IMR-90 (cell line): Measurements from ENCODE around the gene NACC1. TPM values are rescaled to one million over a fixed set of nuclear protein-coding genes. Genes with fewer than 3 reads are reported as not detected.

Experiments used
- ATAC-seq: fragments of 200-7000 bp; cut with Tn5 transposase; 2 replicates; pipeline ENCODE4 v1.9.1; 2020; ENCODE audit warnings: low read depth, mild to moderate bottlenecking, moderate library complexity
- BruUV-seq: library from RNA; stranded (reverse); fragments of 400-500 nt; replicated peaks from 2 replicates; lab custom pipeline; 2021; lab: Mats Ljungman, UMichigan
- CTCF ChIA-PET: fragments of 300-600 bp; formaldehyde crosslinking; extraction: SDS; loops from one replicate; lab custom pipeline; 2021; ENCODE audit warnings: antibody characterized with exemption; lab: Yijun Ruan, JAX
- POLR2A ChIA-PET: fragments of 300-600 bp; sonication (Branson Sonifier 250); formaldehyde crosslinking; loops from one replicate; lab custom pipeline; 2022; ENCODE audit warnings: antibody characterized with exemption; ENCODE audit not compliant: unreplicated experiment; lab: Charles Lee
- DNase-seq: peaks from one replicate; pipeline ENCODE4 v3.0.0; 2013
- H2AFZ ChIP-seq: replicated peaks from 2 replicates; pipeline ENCODE3; 2013; ENCODE audit warnings: low read length, mild to moderate bottlenecking; ENCODE audit not compliant: poor library complexity
- H2AK5ac ChIP-seq: 2 replicates; pipeline ENCODE4 v1.6.1; 2013; ENCODE audit warnings: low read depth, low read length, inconsistent platforms
- H2AK9ac ChIP-seq: replicated peaks from 2 replicates; pipeline ENCODE3; 2013; ENCODE audit warnings: mild to moderate bottlenecking, low read depth, low read length, moderate library complexity; ENCODE audit not compliant: poor library complexity
- H2BK120ac ChIP-seq: 2 replicates; pipeline ENCODE4 v1.6.1; 2013; ENCODE audit warnings: low read depth, low read length, inconsistent platforms
- H2BK15ac ChIP-seq: 3 replicates; pipeline ENCODE4 v1.6.1; 2013; ENCODE audit warnings: low read depth, low read length, inconsistent platforms
- H2BK20ac ChIP-seq: 2 replicates; pipeline ENCODE4 v1.6.1; 2013; ENCODE audit warnings: low read depth, mild to moderate bottlenecking, inconsistent platforms, low read length, moderate library complexity
- H2BK5ac ChIP-seq: 2 replicates; pipeline ENCODE4 v1.6.1; 2013; ENCODE audit warnings: mild to moderate bottlenecking, low read depth, low read length, inconsistent platforms; ENCODE audit not compliant: poor library complexity, severe bottlenecking
- H3K14ac ChIP-seq: replicated peaks from 2 replicates; pipeline ENCODE4 v1.6.1; 2013; ENCODE audit warnings: low read depth, low read length, inconsistent platforms
- H3K18ac ChIP-seq: 2 replicates; pipeline ENCODE4 v1.6.1; 2013; ENCODE audit warnings: low read depth, low read length, control low read depth
- H3K23ac ChIP-seq: 2 replicates; pipeline ENCODE4 v1.6.1; 2013; ENCODE audit warnings: low read depth, low read length, inconsistent platforms
- H3K27ac ChIP-seq: 2 replicates; pipeline ENCODE4 v1.5.1; 2013; ENCODE audit warnings: mild to moderate bottlenecking, control low read depth, low read length; ENCODE audit not compliant: insufficient read depth
- H3K27me3 ChIP-seq: 2 replicates; pipeline ENCODE4 v1.6.1; 2013; ENCODE audit warnings: low read length; ENCODE audit not compliant: control insufficient read depth, insufficient read depth
- H3K36me3 ChIP-seq: 2 replicates; pipeline ENCODE4 v1.6.1; 2013; ENCODE audit warnings: low read length, mixed read lengths; ENCODE audit not compliant: control insufficient read depth, insufficient read depth
- H3K4ac ChIP-seq: 2 replicates; pipeline ENCODE4 v1.6.1; 2013; ENCODE audit warnings: low read depth, low read length, inconsistent platforms
- H3K4me1 ChIP-seq: 2 replicates; pipeline ENCODE4 v1.6.1; 2013; ENCODE audit warnings: low read length, mixed read lengths; ENCODE audit not compliant: control insufficient read depth, insufficient read depth
- H3K4me2 ChIP-seq: 2 replicates; pipeline ENCODE4 v1.6.1; 2013; ENCODE audit warnings: low read depth, mild to moderate bottlenecking, control low read depth, low read length, moderate library complexity
- H3K4me3 ChIP-seq: 2 replicates; pipeline ENCODE4 v1.5.1; 2013; ENCODE audit warnings: low read depth, mild to moderate bottlenecking, control low read depth, low read length, moderate library complexity; ENCODE audit not compliant: insufficient read depth
- H3K56ac ChIP-seq: 2 replicates; pipeline ENCODE4 v1.6.1; 2013; ENCODE audit warnings: low read length, inconsistent platforms; ENCODE audit not compliant: insufficient read depth; ENCODE audit errors: extremely low read depth
- H3K79me1 ChIP-seq, 2 experiments: 2 replicates each; pipeline ENCODE4 v1.6.1; 2013; ENCODE audit warnings: low read length in 2 of 2, inconsistent platforms in 1 of 2, low read depth in 1 of 2
- H3K9ac ChIP-seq: 2 replicates; pipeline ENCODE4 v1.6.1; 2013; ENCODE audit warnings: low read depth, low read length, control low read depth
- H3K9me1 ChIP-seq: 2 replicates; pipeline ENCODE4 v1.6.1; 2013; ENCODE audit warnings: low read length, inconsistent platforms; ENCODE audit not compliant: insufficient read depth
- H3K9me3 ChIP-seq: 2 replicates; pipeline ENCODE4 v1.6.1; 2013; ENCODE audit warnings: low read length; ENCODE audit not compliant: control insufficient read depth, insufficient read depth
- H4K20me1 ChIP-seq: 2 replicates; pipeline ENCODE4 v1.6.1; 2013; ENCODE audit warnings: low read length, inconsistent platforms; ENCODE audit not compliant: insufficient read depth
- H4K5ac ChIP-seq: 2 replicates; pipeline ENCODE4 v1.6.1; 2013; ENCODE audit warnings: mild to moderate bottlenecking, low read depth, low read length, control low read depth
- H4K8ac ChIP-seq, 2 experiments: 2 replicates each; pipeline ENCODE4 v1.6.1; 2013; ENCODE audit warnings: low read depth in 2 of 2, low read length in 2 of 2, control low read depth in 1 of 2, inconsistent platforms in 1 of 2
- H4K91ac ChIP-seq: 2 replicates; pipeline ENCODE4 v1.6.1; 2013; ENCODE audit warnings: low read depth, low read length, inconsistent platforms; ENCODE audit not compliant: insufficient read depth
- BHLHE40 ChIP-seq: fragments of 150-350 bp; IDR thresholded peaks from 2 replicates; pipeline ENCODE4 v1.6.1; 2016; ENCODE audit warnings: mild to moderate bottlenecking, low read depth, low read length
- CEBPB ChIP-seq: IDR thresholded peaks from 2 replicates; pipeline ENCODE4 v1.6.1; 2012; ENCODE audit warnings: low read depth, low read length, improper control_type of control experiment
- CHD1 ChIP-seq: IDR thresholded peaks from 2 replicates; pipeline ENCODE4 v1.6.1; 2012; ENCODE audit warnings: low read depth, low read length, improper control_type of control experiment
- FOS ChIP-seq: fragments of 150-350 bp; IDR thresholded peaks from 2 replicates; pipeline ENCODE4 v1.6.1; 2016; ENCODE audit warnings: low read depth, low read length
- MAFK ChIP-seq: IDR thresholded peaks from 2 replicates; pipeline ENCODE4 v1.6.1; 2012; ENCODE audit warnings: low read depth, low read length, improper control_type of control experiment
- MXI1 ChIP-seq: IDR thresholded peaks from 2 replicates; pipeline ENCODE4 v1.6.1; 2012; ENCODE audit warnings: low read depth, mild to moderate bottlenecking, low read length, moderate library complexity, borderline replicate concordance
- POLR2A ChIP-seq: IDR thresholded peaks from 2 replicates; pipeline ENCODE4 v1.6.1; 2012; ENCODE audit warnings: mild to moderate bottlenecking, low read depth, low read length
- RAD21 ChIP-seq: IDR thresholded peaks from 2 replicates; pipeline ENCODE4 v1.6.1; 2012; ENCODE audit warnings: low read length, improper control_type of control experiment
- RFX5 ChIP-seq: IDR thresholded peaks from 2 replicates; pipeline ENCODE4 v1.8.0; 2012; ENCODE audit warnings: low read depth, mild to moderate bottlenecking, low read length, moderate library complexity
- SMC3 ChIP-seq: fragments of 150-350 bp; IDR thresholded peaks from 2 replicates; pipeline ENCODE4 v1.6.1; 2016; ENCODE audit warnings: low read depth, mild to moderate bottlenecking, antibody characterized with exemption, low read length, moderate library complexity
- WGBS, 2 experiments: methylation state at CpG; one replicate each; pipeline versions ENCODE4 v1.1.5 to v1.1.7; 2013; ENCODE audit warnings: missing lambda C conversion rate in 2 of 2; ENCODE audit not compliant: insufficient read length in 1 of 2; ENCODE audit errors: extremely low coverage in 2 of 2; 5-methylcytosine and 5-hydroxymethylcytosine counted together
- dilution Hi-C: fragments of 300-500 bp; cut with HindIII; formaldehyde crosslinking; loops from one replicate; pipeline ENCODE4 v1.14.3; 2018; ENCODE audit warnings: low sequenced_read_pairs; ENCODE audit not compliant: unreplicated experiment
- in situ Hi-C: fragments of 300-500 bp; cut with MboI; formaldehyde crosslinking; loops from 3 replicates; pipeline ENCODE4 v1.14.3; 2019; ENCODE audit warnings: low sequenced_read_pairs, inconsistent platforms, mixed read lengths
- intact Hi-C: fragments of 100-400 bp; cut with micrococcal nuclease; formaldehyde crosslinking; loops from 2 replicates; pipeline ENCODE4 v1.10.0; 2022
- polyA plus RNA-seq, 3 experiments: library from polyadenylated mRNA; depleted of rRNA; stranded (reverse); fragments of >200 nt; gene quantifications; 2 replicates each; pipeline ENCODE4 v1.2.3, GENCODE V29; 2012; ENCODE audit warnings: low replicate concordance in 1 of 3
- total RNA-seq: library from RNA; depleted of rRNA; stranded (reverse); fragments of >200 nt; gene quantifications from 2 replicates; pipeline ENCODE4 v1.2.3, GENCODE V29; 2012
- TF ChIP-seq, protein P1 (sequence below): conservative IDR thresholded peaks from 2 replicates; pipeline ENCODE4 v1.5.1; 2012; ENCODE audit warnings: mild to moderate bottlenecking, low read depth, low read length, improper control_type of control experiment

Gene NACC1
- total and polyA plus RNA-seq, 2 of the 4 experiments (the other 2 are of a cell fraction): 42.5 to 181 TPM

DNA sequence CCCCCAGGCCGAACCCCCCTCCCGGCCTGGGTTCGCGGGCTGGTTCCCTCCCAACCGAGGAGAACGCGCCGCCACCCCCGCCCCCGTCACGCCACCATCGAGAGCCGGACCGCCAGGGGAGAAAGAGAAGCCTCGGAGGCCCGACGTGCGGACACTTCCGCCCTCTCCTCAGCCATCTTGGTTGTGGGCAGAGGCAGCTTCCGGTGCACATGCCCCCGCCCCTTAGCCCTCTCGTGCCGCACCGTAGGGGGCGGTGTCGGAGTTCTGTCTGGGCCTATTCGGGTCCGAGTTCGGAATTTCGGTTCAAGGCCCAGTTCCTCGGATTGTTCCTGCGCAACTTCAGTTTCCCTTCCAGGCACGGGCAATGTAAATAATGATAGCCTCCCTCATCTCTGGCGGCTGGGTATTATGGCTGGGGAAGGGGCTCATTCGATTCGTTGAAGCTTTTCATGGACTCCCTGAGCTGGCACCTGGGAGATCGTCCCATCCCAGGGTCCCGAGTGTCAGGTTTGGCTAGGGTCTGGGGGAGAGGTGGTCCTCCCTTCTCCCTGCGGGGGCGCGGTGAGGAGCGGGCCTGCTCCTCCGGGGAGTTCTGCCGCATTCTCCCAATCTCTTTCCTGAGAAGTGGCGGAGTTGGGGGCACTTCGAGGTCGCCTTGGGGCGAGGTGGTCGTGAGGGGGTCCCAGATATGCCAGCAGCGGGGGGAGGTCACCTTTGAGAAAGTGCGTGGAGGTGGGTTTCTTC is 32.3 kb downstream of the NACC1 start, which contains the start of the genes IER2 and STX10 (continued):
- TF ChIP-seq MXI1 (no peak; the same call in 1 of the 2 replicates), POLR2A (peak; percentile 87), RAD21 (peak; percentile 43), SMC3 (peak; percentile 23; the same call in 1 of the 2 replicates)

DNA sequence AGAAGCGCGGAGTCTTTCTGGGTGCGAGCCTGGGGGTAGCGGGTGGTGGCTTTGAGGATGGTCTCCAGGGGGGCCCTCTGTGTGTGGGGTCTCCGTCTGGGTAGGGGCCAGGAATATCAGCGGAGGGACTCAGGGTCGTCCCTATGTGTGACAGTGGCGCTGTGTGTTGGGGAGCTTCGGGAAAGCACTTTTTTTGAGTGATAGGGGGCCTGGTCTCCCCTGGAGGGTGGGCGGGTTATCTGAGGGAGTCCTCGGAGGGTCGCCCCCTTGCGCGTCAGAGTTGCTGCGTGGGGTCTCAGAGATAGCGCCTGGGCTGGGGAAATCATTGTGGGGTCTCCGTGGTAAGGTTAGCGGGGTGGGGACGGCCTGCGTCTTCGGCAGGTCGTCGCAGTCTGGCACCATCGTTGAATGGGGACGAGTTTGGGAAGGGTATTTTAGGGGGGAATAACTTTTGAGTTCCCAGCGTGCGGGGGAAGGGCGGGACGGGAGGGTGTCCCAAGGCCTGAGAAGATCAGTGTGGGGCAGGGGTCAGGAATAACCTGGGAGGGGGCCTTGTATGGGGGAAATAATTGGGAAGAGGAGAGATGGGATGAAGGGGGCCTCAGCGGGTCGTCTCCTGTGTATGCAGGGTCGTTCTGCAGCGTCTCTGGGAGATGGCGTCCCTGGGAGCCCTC is 33.0 kb downstream of the NACC1 start:
- ChIA-PET POLR2A (no interaction called here), CTCF (no interaction called here)
- Histone ChIP-seq H2AK9ac (peak overlapping the region; percentile 100), H4K8ac (peak overlapping the region; percentile 92 to 98), H4K5ac (peak overlapping the region; percentile 77), H3K56ac (peak overlapping the region; percentile 98), H3K9me1 (peaks cover 4% of the 10 kb centered on the region), H3K4me1 (peaks cover 12% of the 10 kb centered on the region), H4K20me1 (peaks cover 25% of the 10 kb centered on the region), H2BK5ac (peak overlapping the region; percentile 89), H3K4me2 (peak overlapping the region; percentile 71), H3K27me3 (no peaks in the 10 kb centered on the region), H2BK20ac (no peak overlapping the region), H3K36me3 (peaks cover 2% of the 10 kb centered on the region; the same call in 1 of the 2 replicates), H3K4ac (peak overlapping the region; percentile 98), H2BK120ac (peak overlapping the region; percentile 54; the same call in 1 of the 2 replicates), H2AFZ (peak overlapping the region; percentile 98), H3K79me1 (peaks cover 2 to 47% of the 10 kb centered on the region in 2 experiments; a peak in 2 of 4 replicates), H3K9ac (peak overlapping the region; percentile 99), H3K14ac (peak overlapping the region; percentile 97), H3K9me3 (no peaks in the 10 kb centered on the region), H3K18ac (peak overlapping the region; percentile 81), H3K4me3 (peak overlapping the region; percentile 72), H3K23ac (peak overlapping the region; percentile 93), H3K27ac (peak overlapping the region; percentile 97), H2BK15ac (no peak overlapping the region; the same call in 2 of the 3 replicates), H4K91ac (peak overlapping the region; percentile 90), H2AK5ac (peak overlapping the region; percentile 99)
- TSS peak; percentile 78 for BruUV-seq
- DNase-seq (no peak), ATAC-seq (no peak; the same call in 1 of the 2 replicates)
- WGBS, 2 experiments: 0% methylated on average over 12 of the region's 34 CpGs; no CpG with 5 or more reads in 1 of the 2 experiments
- no peak for TF ChIP-seq MAFK
- no peak for TF ChIP-seq SMC3
- TF ChIP-seq CEBPB: no peak
- TF ChIP-seq POLR2A: peak; percentile 28
- TF ChIP-seq, protein P1, sequence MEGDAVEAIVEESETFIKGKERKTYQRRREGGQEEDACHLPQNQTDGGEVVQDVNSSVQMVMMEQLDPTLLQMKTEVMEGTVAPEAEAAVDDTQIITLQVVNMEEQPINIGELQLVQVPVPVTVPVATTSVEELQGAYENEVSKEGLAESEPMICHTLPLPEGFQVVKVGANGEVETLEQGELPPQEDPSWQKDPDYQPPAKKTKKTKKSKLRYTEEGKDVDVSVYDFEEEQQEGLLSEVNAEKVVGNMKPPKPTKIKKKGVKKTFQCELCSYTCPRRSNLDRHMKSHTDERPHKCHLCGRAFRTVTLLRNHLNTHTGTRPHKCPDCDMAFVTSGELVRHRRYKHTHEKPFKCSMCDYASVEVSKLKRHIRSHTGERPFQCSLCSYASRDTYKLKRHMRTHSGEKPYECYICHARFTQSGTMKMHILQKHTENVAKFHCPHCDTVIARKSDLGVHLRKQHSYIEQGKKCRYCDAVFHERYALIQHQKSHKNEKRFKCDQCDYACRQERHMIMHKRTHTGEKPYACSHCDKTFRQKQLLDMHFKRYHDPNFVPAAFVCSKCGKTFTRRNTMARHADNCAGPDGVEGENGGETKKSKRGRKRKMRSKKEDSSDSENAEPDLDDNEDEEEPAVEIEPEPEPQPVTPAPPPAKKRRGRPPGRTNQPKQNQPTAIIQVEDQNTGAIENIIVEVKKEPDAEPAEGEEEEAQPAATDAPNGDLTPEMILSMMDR: no peak
- TF ChIP-seq FOS: no peak
- no peak for TF ChIP-seq RFX5
- TF ChIP-seq MXI1: no peak
- TF ChIP-seq BHLHE40: no peak
- TF ChIP-seq CHD1: peak; percentile 38
- intact Hi-C loops (loop anchor here (2.0 kb wide), 2 partner anchors 112 to 172 kb away; no protein-coding TSS in a partner anchor), dilution Hi-C loops (no loop called here), in situ Hi-C loops (loop anchor here (10.0 kb wide), 1 partner anchor 694 kb away; no protein-coding TSS in a partner anchor)
